Esophagus squamous epithelium (tissue), 5 donors: Measurements from ENCODE around the gene CCDC88C. TPM values are rescaled to one million over a fixed set of nuclear protein-coding genes. Genes with fewer than 3 reads are reported as not detected.
A peak's percentile ranks its signal among the peaks of the same experiment; 100 is the strongest.

Source experiments
- DNase-seq: peaks from one replicate; lab custom pipeline; 2025; lab: John Stamatoyannopoulos, UW
- H3K27ac ChIP-seq, 4 donors: fragments of 200-600 bp; sonication (generic); one replicate each; pipeline ENCODE4 v1.5.1; 2016 to 2019; ENCODE audit warnings: mild to moderate bottlenecking in 1 of 4
- H3K27me3 ChIP-seq, 4 donors: fragments of 200-600 bp; sonication (generic); 1 replicate in 3 of 4; 2 replicates in 1 of 4; pipeline versions ENCODE4 v1.5.1 to v1.6.0; 2017 to 2021; ENCODE audit warnings: antibody characterized with exemption in 1 of 4
- H3K36me3 ChIP-seq, 3 donors: fragments of 200-600 bp; sonication (generic); one replicate each; pipeline ENCODE4 v1.5.1; 2016 to 2019
- H3K4me1 ChIP-seq, 3 donors: fragments of 200-600 bp; sonication (generic); one replicate each; pipeline ENCODE4 v1.5.1; 2017 to 2019
- H3K4me3 ChIP-seq, 4 donors: fragments of 200-600 bp; sonication (generic); 1 replicate in 3 of 4; 2 replicates in 1 of 4; pipeline ENCODE4 v1.5.1; 2016 to 2019; ENCODE audit warnings: mild to moderate bottlenecking in 2 of 4, moderate library complexity in 1 of 4
- H3K9me3 ChIP-seq, 3 donors: fragments of 200-600 bp; sonication (generic); one replicate each; pipeline ENCODE4 v1.5.1; 2016 to 2019
- CTCF ChIP-seq, 6 experiments: fragments of 450-650 bp in 4 of 6; fragments of 200-600 bp in 2 of 6; sonication (generic) in 2 of 6; IDR thresholded peaks; one replicate each; pipeline ENCODE4 v1.5.1; 2016 to 2019; ENCODE audit warnings: antibody characterized with exemption in 6 of 6, mild to moderate bottlenecking in 4 of 6, moderate library complexity in 4 of 6
- POLR2A ChIP-seq, 4 donors: fragments of 450-650 bp; IDR thresholded peaks; one replicate each; pipeline ENCODE4 v1.6.1; 2017; ENCODE audit warnings: antibody characterized with exemption in 4 of 4, mild to moderate bottlenecking in 4 of 4, moderate library complexity in 3 of 4
- WGBS, 2 donors: methylation state at CpG; one replicate each; pipeline ENCODE4 v1.1.5; 2018; 5-methylcytosine and 5-hydroxymethylcytosine counted together
- intact Hi-C: fragments of 100-400 bp; cut with DNase I; formaldehyde crosslinking; loops from one replicate; pipeline ENCODE4 v1.15.0; 2022
- total RNA-seq, 4 donors: library from RNA; depleted of rRNA; stranded (reverse); fragments of >200 nt; gene quantifications; one replicate each; pipeline ENCODE4 v1.1.0, GENCODE V29; 2016
- donor health status: DM: yes; HTN: yes; CAD: no.

The CCDC88C gene
- total RNA-seq, 4 donors from 2014 or later: 23.2 to 31.5 (median 29.9) TPM

GRCh38 chr14:91358025-91358319, 59.6 kb downstream of the CCDC88C start:
- no peaks in the 10 kb centered on the region for H3K27me3 ChIP-seq
- intact Hi-C loops: no loop called here
- WGBS, 2 donors: 92 to 93% methylated on average over 6 of the region's 9 CpGs

GRCh38 chr14:91357272-91358024, 60.2 kb downstream of the CCDC88C start:
- no peaks in the 10 kb centered on the region for H3K27me3 ChIP-seq
- no peak for DNase-seq
- peaks cover 37 to 79% (median 51%) of the 10 kb centered on the region in 3 donors for H3K4me1 ChIP-seq
- H3K36me3 ChIP-seq: peaks cover 0 to 28% (median 0%) of the 10 kb centered on the region in 3 donors
- TF ChIP-seq CTCF (IDR thresholded peaks at IDR 0.05): no peak
- no peak for TF ChIP-seq POLR2A (IDR thresholded peaks at IDR 0.05)
- intact Hi-C loops: no loop called here
- no peaks in the 10 kb centered on the region for H3K9me3 ChIP-seq
- WGBS, 2 donors: 84 to 92% methylated on average over 12 of the region's 21 CpGs
- H3K27ac ChIP-seq: no peak overlapping the region
- H3K4me3 ChIP-seq: no peak overlapping the region

More at GRCh38 chr14:91358025-91358319, 59.6 kb downstream of the CCDC88C start:
- no peak overlapping the region for H3K27ac ChIP-seq
- H3K4me3 ChIP-seq: no peak overlapping the region
- H3K9me3 ChIP-seq: no peaks in the 10 kb centered on the region
- no peak for TF ChIP-seq POLR2A (IDR thresholded peaks at IDR 0.05)
- peaks cover 0 to 28% (median 0%) of the 10 kb centered on the region in 3 donors for H3K36me3 ChIP-seq
- DNase-seq: no peak
- H3K4me1 ChIP-seq: peaks cover 32 to 79% (median 48%) of the 10 kb centered on the region in 3 donors

GRCh38 chr14:91356181-91356763, 61.3 kb downstream of the CCDC88C start:
- WGBS, 2 donors: 70 to 83% methylated on average over 12 of the region's 12 CpGs
- no peak overlapping the region for H3K4me3 ChIP-seq
- peaks cover 39 to 79% (median 52%) of the 10 kb centered on the region in 3 donors for H3K4me1 ChIP-seq
- H3K27me3 ChIP-seq: no peaks in the 10 kb centered on the region
- no peaks in the 10 kb centered on the region for H3K9me3 ChIP-seq
- H3K36me3 ChIP-seq: peaks cover 0 to 28% (median 0%) of the 10 kb centered on the region in 3 donors
- peak overlapping the region in 1 of 4 donors; percentile 6 for H3K27ac ChIP-seq
- intact Hi-C loops: no loop called here
- no peak for TF ChIP-seq POLR2A (IDR thresholded peaks at IDR 0.05)
- TF ChIP-seq CTCF (IDR thresholded peaks at IDR 0.05): no peak
- DNase-seq: no peak

GRCh38 chr14:91354979-91355685, 62.5 kb downstream of the CCDC88C start:
- Histone ChIP-seq H3K27me3 (no peaks in the 10 kb centered on the region), H3K9me3 (no peaks in the 10 kb centered on the region), H3K4me1 (peaks cover 35 to 79% (median 53%) of the 10 kb centered on the region in 3 donors), H3K4me3 (no peak overlapping the region), H3K27ac (peak overlapping the region in 2 of 4 donors; percentile 17 to 42), H3K36me3 (peaks cover 0 to 28% (median 0%) of the 10 kb centered on the region in 3 donors)
- TF ChIP-seq CTCF (IDR thresholded peaks at IDR 0.05): peak in 4 of 6 experiments; percentile 18 to 52 (median 36)
- no peak for TF ChIP-seq POLR2A (IDR thresholded peaks at IDR 0.05)
- no peak for DNase-seq
- intact Hi-C loops: no loop called here
- WGBS, 2 donors: 76 to 81% methylated on average over 24 to 27 of the region's 27 CpGs

GRCh38 chr14:91354221-91354916, 63.3 kb downstream of the CCDC88C start:
- H3K27ac ChIP-seq: peak overlapping the region; percentile 16 to 52 (median 30)
- intact Hi-C loops: no loop called here
- TF ChIP-seq POLR2A (IDR thresholded peaks at IDR 0.05) (no peak), CTCF (IDR thresholded peaks at IDR 0.05) (no peak)
- H3K4me3 ChIP-seq: no peak overlapping the region
- 47 to 51% methylated on average over 10 to 13 of the region's 14 CpGs for WGBS, 2 donors
- no peaks in the 10 kb centered on the region for H3K27me3 ChIP-seq
- H3K4me1 ChIP-seq: peaks cover 35 to 79% (median 60%) of the 10 kb centered on the region in 3 donors
- no peak for DNase-seq
- peaks cover 0 to 27% (median 0%) of the 10 kb centered on the region in 3 donors for H3K36me3 ChIP-seq
- H3K9me3 ChIP-seq: no peaks in the 10 kb centered on the region
